ENCODE data around the gene SDK2.

The SDK2 gene

DNA sequence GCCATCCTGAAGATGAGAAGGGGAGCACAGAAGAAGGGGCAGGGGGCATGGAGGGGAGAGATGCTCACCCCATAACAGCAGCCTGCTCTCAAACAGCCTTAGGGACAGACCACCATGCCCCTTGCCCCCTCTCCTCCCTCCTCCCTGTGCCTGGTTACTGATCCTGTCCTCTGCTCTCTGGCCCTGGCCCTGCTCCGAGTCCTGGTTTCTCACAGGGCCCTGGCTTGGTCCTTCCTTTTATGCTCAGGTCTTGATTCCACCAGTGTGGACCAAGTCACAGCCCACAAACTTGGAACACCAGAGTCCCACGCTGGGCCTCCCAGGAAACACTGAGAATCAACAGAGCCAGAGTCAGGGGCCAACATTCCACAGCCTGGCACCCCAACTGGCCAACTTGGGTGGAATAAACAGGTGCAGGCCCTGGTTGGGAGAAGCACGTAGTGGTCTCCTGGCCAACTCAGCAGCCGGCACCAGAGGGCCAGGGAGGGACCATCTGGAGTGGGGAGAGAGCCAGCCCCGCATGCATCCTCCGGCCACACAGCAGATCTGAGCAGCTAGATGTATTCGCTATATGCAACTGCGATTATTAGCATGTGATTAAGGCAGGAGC, 287.6 kb downstream of the SDK2 start:
- no peak for DNase-seq

DNA sequence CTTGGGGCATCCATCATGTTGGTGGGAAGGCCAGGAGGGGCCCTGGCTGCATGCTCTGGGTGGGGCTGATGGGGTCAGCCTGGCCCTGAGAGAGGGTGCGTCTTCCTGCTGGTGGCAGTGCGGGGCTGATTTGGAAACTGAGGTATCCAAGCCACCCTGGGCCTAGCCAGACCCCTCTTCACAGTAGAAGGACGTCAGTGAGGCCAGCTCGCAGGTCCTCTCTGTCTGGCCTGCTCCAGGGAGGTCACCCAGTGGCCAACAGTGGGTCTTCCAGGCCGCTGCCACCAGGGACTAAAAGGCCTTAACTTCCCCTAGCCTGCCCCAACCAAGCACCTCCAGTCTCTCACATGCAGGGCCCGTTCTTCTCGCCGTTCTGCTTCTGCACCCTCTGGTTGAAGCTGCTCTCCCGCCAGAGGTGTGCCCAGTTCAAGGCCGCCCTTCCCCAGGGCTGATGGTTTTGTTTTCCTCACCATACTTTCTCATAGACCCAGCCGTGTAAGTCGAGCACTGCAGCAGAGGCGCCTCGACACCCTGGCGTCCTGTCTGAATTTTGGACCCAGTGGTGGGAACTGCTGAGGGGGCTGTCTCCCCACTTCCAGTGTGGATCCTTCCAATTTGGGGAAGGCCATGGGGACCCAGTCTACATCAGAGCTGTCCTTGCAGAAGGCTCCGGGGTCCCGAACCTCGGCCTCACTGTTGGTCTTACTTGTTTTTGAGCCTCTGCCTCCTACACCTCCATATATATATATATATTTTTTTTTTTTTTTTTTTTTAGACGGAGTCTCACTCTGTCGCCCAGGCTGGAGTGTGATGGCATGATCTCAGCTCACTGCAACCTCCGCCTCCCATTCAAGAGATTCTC, 289.6 kb downstream of the SDK2 start:
- no peak for DNase-seq

DNA sequence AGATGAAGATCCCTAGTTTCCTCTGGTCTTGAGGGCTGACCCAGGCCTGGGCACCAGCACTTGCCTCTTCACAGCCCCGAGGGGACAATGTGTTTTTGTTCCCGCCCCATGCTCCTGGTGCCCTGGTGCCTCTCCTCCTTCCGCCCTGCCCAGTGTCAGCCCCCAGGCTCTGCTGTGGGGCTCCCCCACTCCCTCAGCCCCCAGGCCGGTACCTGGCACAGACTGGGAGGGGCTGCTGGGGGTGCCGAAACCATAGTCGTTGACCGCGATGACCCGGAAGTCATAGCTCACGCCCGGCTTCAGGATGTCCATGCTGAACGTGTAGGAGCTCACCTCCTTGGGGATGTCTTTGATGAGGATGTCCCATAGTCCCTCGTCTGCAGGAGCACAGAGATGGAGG, 292.0 kb downstream of the SDK2 start:
- DNase-seq = no peak

DNA sequence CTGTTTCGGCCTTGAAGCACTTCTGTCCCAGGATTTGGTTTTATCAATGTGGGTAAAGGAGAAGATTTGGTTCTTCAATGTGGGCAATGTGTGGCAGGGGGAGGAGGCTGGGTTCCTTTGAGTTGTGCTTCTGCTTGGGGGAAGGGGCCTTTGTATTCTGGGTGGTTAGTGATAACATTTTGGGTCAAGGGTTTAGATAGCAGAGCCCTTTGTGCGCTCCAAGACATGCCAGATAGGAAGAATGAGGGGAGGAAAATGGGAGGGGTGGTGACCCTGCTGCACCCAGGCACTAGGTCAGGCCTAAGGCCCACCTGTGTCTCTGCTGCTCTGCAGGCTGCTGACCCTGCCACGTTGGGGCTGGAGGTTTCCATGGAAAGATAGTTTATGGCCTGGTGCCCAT, 292.5 kb downstream of the SDK2 start:
- DNase-seq = no peak

DNA sequence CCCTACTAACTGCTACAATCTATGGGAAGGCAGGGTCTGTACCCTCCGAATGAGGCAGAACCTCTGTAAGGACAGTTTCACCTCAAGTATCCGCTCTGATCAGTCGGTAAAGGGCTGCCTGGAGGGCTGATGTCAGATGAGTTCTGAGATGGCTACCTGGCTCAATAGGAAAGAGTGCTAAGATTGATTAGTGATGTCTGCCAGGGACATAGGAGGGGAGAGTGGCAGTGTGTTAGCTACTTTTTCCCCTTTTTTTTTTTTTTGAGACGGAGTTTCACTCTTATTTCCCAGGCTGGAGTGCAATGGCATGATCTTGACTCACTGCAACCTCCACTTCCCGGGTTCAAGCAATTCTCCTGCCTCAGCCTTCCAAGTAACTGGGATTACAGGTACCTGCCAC, 293.4 kb downstream of the SDK2 start:
- no peak for DNase-seq

DNA sequence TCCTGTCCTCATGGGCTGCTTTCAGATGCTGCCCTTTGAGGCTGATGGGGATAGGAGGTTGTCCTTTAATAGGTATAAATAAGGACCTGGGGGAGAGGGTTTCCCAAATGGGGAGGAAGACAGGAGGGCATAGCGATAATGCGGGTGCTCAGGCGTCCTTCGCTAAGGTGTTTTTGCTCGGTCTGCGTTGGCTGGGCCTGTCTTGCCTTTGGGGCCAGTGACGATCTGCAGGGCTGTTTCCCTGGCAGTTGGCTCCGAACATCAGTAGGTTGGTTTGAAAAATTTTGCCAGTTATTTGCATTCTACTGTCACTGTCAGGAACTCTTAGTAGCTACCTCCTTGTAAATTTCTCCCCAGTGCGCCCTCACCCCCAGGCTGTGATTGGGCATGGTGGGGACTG, 294.6 kb downstream of the SDK2 start:
- no peak for DNase-seq

DNA sequence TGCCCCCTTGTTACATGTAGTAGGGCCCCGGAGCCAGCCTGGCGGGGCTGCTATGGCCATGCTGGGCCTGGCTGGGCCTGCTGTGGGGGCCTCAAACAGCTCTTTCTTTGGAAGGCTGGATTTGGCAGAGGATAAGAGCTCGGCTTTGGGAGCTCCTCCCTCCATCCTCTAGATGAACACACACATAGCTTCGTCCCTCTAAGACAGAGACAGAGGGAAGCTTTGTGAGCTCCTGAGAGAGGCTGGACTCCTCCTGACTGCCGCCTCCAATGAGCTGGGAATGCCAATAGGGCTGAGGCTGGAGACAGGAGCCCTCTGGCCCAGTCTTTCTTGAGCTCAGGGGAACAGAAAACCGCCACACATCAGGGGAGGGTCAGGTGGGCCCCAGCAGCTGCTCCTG, 295.1 kb downstream of the SDK2 start:
- DNase-seq = no peak

DNA sequence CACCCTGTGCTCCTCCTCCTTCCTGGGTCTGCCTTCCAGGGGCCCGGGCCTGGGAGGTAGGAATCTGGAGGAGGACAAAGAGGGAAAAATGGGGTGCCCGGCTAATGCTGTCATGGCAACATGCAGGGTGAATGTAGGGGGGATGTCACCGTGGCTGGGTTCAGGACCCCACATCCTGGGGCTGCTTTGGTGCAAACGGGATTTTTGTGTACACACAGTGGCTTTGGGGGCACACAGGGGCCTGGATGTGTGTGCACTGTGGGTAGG, 295.5 kb downstream of the SDK2 start:
- no peak for DNase-seq

DNA sequence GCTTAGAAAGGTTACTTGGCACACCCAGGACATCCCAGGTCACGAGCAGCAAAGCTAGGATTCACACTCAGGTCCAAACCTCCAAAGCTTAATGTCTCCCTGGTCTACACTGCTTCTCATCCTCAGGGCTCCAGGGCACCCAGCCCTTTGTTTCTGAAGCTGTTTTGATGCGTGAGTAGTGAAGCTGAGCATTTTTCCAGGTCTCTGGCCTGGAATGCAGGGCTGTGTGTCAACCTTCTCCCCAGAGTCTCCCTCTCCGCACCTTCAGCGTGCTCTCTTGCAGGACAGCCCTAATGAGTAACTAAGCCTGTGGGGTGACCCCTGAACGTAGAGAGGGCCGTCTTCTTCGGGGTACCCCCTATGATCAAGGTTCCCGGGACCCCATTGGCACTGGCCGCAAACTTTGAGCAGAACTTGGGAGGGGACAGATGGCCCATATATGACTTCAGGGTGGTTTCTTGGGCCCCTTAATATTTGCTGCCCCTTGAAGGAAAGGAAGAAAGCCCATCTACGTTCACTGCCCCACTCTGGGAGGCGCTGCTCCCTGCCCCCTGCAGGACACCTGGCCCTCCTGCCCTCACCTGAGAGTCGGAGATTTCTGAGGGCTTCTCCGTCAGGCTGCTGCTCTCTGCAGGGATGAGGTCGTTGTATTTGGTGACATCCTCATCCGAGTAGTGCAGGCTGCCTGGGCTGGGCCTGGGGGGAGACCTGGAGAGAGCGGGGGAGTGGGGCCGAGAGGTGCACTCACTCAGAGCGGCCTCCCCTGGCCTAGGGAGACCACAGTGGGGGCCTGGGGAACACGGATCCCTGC, 296.0 kb downstream of the SDK2 start:
- no peak for DNase-seq

DNA sequence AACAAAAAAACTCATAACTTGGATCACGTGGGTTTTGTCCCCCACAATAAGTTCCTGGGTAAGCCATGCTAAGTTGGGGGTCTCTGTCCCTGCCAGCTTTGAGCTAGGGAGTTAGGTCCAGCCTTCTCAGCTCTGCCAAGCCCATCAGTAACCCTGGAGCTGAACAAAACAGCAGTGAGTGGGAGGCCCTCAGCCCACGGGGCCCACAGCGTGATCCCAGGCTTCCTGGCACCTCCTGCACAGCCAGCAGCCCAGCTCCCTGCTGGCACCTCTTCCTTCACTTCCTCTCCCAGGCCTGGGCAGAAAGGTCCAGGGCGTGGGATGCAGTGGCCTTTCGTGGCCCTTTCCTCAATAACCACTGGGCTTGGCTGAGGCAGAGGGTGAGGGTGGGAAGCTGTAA, 296.9 kb downstream of the SDK2 start:
- no peak for DNase-seq

DNA sequence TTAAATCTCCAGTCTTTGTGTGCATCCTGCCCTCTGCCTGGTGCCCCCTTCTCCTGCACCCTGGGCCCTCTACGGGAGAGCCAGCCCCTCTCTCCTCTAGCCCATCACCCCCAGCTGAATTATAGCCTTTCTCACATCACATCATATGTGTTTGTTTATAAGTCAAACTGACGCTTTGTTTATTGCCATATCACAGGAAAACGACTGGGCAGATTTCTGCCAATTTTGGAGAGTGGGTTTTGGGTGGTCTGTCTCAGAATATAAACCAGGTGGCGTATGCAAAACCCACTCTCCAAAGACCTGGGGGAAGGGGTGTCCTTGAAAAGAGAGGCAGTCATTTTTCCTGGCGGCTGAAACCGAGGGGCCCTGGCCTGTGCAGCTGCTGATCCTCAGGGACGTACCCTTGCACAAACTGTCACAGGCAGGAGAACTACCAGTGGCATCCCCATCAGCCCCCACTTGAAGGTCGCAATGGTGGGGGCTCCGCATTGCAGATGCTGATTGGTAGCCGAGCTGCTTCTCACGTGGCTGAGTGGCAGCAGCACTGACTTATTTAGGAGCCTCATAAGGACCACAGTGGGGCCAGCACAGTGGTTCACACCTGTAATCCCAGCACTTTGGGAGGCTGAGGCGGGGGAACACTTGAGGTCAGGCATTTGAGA, 297.6 kb downstream of the SDK2 start:
- DNase-seq = no peak

DNA sequence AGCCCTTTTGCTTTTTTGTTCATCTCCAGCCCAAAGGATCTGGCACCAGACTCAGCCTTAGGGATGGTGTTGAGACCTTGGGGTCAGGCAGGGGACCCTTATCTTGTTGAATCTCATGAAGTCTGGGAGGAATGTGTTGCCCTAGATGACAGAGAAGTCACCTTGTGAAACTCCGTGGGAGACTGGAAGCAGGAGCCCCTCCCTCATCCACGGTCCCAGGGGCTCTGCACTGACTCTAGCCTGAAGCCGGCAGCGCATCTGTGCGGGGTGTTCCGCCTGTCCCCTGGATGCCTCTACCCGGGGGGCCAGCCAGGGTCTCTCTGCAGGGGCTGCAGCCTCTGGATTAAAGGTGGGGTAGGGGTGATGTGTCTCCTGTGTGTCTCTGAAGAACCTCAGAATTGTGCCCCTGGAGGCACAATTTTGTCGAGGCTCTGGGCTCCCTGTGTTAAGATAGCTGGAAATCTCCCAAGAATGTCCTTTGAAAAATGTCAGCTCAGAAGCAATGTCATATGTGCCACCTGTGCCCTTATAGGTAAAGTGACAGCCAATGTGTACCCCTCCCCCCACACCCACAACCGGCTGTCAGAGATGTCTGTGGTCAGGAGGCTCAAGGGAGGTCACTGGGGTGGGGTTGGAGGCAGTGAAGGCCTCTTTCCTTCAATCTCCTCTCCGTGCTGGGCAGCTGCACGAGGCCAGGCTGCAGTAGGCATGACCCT, 300.3 kb downstream of the SDK2 start:
- no peak for DNase-seq

DNA sequence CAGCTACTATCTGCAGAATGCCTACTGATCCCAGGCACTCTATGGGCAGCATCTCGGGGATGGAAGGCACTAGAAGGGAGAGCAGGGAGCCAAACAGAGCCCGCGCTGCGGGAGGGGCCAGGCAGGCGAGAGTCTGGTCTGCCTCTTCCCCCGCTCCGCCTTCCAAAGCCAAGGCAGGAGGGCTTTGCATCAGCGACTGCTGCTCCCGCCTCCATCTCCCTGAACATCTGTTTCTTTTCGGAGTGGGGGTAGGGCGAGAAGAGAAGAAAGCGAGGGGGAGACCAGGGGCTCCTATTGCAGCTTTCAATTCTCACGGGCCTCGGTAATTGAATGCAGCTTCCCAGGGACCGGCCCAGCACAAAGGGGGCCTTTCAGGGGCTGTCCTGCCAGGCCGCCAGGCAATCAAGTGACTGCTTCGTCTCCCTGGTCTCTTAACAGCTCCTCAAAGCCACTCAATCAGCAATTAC, 301.0 kb downstream of the SDK2 start:
- no peak for DNase-seq

DNA sequence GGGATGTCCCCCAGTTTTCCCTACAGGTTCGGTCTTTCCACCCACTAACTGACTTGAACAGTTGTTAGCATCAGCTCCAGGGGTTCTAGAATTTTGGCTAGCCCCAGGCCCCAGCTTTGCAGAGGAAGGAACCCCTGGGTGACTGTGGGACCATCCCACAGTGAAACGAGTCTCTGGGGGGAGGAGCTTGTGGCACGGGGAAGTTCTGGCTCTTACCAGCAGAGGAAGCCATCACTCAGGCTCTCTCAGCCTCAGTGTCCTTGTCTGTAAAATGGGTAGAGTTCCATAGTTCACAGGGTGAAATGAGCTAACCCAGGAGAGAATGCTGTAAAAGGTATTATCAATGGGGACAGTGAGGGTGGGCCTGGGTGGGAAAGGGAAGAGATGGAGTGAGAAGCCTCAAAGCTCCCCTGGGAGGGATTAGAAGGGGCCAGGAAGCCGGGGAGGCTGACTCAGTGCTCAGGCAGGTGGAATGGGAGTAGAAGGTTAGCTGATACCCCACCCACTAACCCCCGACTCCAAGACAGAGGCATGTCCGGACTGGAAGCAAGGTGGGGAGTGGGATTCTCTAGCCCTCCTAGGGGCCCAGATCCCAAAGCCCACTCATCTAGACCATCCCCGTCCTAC, 301.6 kb downstream of the SDK2 start:
- no peak for DNase-seq

DNA sequence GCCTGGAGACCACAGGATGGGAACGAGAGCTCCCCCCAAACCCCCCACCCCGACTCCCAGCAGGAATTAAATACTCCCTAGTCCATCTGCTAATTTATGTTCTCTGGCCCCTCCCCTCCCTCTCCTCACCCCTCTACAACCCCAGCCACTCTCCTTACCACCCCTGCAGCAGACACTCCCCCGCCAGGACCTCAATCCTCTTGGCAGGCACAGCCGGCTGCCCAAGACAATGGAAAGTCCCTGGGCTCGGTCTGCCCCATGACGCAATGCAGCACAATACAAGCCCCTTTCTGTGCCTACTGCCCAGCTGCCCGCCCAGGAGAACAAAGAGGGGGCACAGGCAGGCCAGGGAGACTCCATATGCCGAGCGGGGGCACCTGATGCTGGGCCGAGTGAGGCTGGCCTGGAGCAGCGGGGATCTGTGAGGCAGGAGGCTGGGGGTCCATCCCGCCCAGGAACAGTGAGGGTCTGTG, 302.2 kb downstream of the SDK2 start:
- no peak for DNase-seq

DNA sequence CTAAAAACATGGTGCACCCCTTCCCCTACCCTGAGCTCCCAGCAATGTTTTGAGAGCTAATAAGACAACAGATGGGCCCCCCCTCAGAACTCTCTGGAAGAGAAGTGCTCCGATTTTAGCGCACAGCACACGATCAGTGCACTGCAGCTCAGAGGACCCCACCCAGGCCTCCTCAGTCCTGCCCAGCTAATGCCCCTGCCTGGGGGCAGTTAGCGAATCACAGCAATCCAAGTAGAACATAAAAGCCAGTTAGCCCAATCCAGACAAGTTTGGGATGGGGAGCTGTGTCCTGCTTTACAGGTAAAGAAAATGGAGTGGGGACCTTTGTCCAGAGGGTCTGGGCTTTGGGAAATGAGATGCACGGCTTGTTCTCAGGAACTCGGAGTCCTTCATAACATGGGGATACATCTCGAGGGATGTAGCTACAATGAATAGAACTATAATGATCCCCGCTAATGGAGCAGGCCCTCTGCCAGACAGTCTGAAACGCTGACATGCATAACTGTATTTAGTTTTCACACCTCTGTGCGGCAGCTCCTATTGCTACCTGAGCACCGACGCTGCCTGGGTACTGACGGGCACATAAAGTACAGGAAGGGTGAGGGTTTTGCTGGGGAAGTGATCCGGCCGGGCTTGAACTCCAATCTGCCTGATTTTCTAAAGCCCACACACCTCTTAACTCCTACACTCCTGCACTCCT, 302.7 kb downstream of the SDK2 start:
- no peak for DNase-seq

DNA sequence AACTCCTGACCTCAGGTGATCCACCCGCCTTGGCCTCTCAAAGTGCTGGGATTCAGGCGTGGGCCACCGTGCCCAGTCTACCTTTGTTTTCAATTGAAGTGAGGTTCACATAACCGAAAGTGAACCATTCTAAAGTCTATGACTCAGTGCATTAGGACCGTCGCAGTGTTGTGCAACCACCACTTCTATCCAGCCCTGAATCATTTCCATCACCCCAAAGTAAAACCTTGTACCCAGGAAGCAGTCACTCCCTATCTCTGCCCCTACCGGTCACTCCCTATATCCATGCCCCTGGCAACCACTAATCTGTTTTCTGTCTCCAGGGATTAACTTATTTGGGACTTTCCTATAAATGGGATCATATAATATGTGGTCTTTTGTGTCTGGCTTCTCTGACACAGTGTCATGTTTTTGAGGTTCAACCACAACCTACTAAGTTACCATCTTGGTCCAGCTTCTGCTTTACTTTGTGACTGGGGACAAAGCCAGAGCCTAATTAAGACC, 304.1 kb downstream of the SDK2 start:
- no peak for DNase-seq

DNA sequence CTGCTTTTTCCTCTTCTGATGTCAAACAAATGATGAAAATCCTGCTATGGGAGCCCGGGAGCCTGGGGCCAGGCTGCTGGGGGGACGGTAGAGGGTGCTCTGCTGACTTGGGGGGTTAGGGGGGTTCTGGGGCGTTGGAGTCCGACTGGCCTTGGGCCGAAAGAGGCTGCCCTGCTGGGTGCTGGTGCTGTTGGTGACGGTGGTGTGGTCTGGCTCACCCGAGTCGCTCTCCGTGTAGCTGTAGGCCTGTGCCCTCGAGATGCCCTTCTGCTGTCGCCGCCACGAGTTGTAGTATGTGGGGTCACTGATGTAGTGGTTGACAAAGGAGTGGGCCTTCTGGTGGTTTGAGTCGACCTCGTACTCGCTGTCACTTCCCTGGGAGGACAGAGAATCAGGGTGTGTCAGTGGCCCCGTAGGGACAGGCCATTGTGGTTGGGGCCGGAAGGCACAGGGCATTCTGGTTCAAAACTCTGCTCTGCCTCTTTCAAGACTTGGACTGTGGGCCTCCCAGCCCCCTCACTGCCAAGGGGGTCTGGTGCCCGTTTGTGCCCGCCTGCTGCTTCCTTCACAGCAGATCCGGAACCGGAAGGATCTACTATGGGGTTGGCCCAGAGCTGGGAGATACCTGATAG, 305.6 kb downstream of the SDK2 start:
- no peak for DNase-seq

DNA sequence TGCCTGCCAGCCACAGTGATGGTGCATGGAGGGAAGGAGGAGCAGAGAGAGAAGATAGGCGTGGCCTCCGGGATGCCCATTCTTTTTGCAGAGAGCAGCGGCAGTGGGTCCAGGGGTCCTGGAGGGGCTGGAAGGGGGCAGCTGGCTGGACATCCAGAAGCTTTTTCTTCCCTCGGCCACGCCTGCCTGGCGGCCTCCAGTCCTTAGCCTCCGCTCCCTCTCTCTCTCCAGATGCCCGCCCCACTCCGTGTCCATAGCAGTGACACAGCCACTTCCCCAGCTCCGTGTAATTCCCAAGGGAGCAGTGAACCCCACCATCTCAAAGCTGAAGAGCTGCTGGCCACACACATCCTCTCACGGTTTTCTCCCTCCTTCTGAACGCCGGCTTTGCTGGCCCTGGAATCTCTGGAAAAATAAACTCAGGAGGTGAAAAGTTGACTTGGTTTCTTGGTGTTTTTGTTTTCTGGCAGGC, 306.2 kb downstream of the SDK2 start:
- DNase-seq = no peak

DNA sequence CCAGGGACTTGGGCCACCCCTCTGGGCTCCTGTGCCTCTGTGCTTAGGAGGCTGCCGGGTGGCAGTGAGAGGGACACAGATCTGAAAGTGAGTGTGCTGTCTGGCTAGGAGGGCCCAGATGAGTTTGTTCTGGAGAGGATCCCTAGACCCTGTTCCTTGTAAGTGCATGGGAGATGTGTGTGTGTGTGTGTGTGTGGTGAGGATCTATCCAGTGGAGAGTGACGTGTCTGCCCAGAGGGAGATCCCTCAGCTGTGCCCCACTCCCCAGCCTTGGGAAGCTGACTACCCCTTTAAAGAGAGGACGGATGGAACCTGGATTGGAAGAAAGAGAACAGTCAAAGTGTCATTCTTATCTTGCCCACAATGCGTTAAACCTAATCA, 306.9 kb downstream of the SDK2 start:
- no peak for DNase-seq

All from activated CD4-positive, alpha-beta T cell treated with anti-CD3 and anti-CD28 coated beads, Interleukin-2, amount 50 U/mL, for 1 hour (primary cell).